OCI-LY7 (cell line): ENCODE results near the gene DARS1. TPM values are rescaled to one million over a fixed set of nuclear protein-coding genes. Genes with fewer than 3 reads are reported as not detected.

Experiments
- BruUV-seq: library from RNA; stranded (reverse); fragments of 400-500 nt; replicated peaks from 2 replicates; lab custom pipeline; 2021; lab: Mats Ljungman, UMichigan
- CTCF ChIA-PET: fragments of 300-600 bp; sonication (Branson Sonifier 250); formaldehyde crosslinking; loops from one replicate; lab custom pipeline; 2022; ENCODE audit warnings: antibody characterized with exemption; ENCODE audit not compliant: unreplicated experiment; lab: Charles Lee
- POLR2A ChIA-PET: fragments of 300-600 bp; sonication (Branson Sonifier 250); formaldehyde crosslinking; loops from one replicate; lab custom pipeline; 2022; ENCODE audit warnings: antibody characterized with exemption; lab: Charles Lee
- DNase-seq: peaks from one replicate; pipeline ENCODE4 v3.0.0-alpha.2; 2015; ENCODE audit warnings: low spot score
- H2AFZ ChIP-seq: fragments of 200-600 bp; sonication (generic), shearing (Covaris generic); 2 replicates; pipeline ENCODE4 v1.6.1; 2014; ENCODE audit warnings: mild to moderate bottlenecking, antibody characterized with exemption, low read length, moderate library complexity
- H3K27ac ChIP-seq: fragments of 200-600 bp; sonication (generic); 2 replicates; pipeline ENCODE4 v1.5.1; 2014; ENCODE audit warnings: mixed run types, low read depth, mild to moderate bottlenecking, moderate library complexity, low read length, inconsistent platforms; ENCODE audit not compliant: poor library complexity, severe bottlenecking
- H3K36me3 ChIP-seq: fragments of 200-600 bp; sonication (generic); 2 replicates; pipeline ENCODE4 v1.6.1; 2014; ENCODE audit warnings: mild to moderate bottlenecking, antibody characterized with exemption, low read length, moderate library complexity, mixed read lengths; ENCODE audit not compliant: insufficient read depth
- H3K4me1 ChIP-seq: fragments of 200-600 bp; sonication (generic); 2 replicates; pipeline ENCODE4 v1.5.1; 2014; ENCODE audit warnings: mild to moderate bottlenecking, low read length; ENCODE audit not compliant: insufficient read depth, poor library complexity, severe bottlenecking
- H3K4me2 ChIP-seq: fragments of 200-600 bp; sonication (generic); 2 replicates; pipeline ENCODE4 v1.6.1; 2014; ENCODE audit warnings: mild to moderate bottlenecking, low read length
- H3K4me3 ChIP-seq: fragments of 200-600 bp; sonication (generic); 2 replicates; pipeline ENCODE4 v1.5.1; 2014; ENCODE audit warnings: mild to moderate bottlenecking, low read depth, low read length; ENCODE audit not compliant: poor library complexity, severe bottlenecking
- H3K79me2 ChIP-seq: fragments of 200-600 bp; sonication (generic); 2 replicates; pipeline ENCODE4 v1.6.1; 2016; ENCODE audit warnings: low read depth, mild to moderate bottlenecking, low read length, moderate library complexity, mixed read lengths; ENCODE audit not compliant: insufficient read depth
- H3K9me2 ChIP-seq: fragments of 200-600 bp; sonication (generic); 2 replicates; pipeline ENCODE4 v1.6.1; 2016; ENCODE audit warnings: mild to moderate bottlenecking, low read length, mixed read lengths; ENCODE audit not compliant: insufficient read depth
- H3K9me3 ChIP-seq: fragments of 200-600 bp; sonication (generic); 2 replicates; pipeline ENCODE4 v1.6.1; 2014; ENCODE audit warnings: mild to moderate bottlenecking, mixed run types, low read length, mixed read lengths
- H4K20me1 ChIP-seq: fragments of 200-600 bp; sonication (generic); 2 replicates; pipeline ENCODE4 v1.6.1; 2014; ENCODE audit warnings: mild to moderate bottlenecking, antibody characterized with exemption, low read length, moderate library complexity, mixed read lengths; ENCODE audit not compliant: insufficient read depth
- CTCF ChIP-seq: fragments of 200-600 bp; sonication (generic); conservative IDR thresholded peaks from 2 replicates; pipeline ENCODE4 v1.5.1; 2014; ENCODE audit warnings: mild to moderate bottlenecking, antibody characterized with exemption, low read length, moderate library complexity, mixed read lengths
- EZH2phosphoT487 ChIP-seq: fragments of 200-600 bp; sonication (generic); IDR thresholded peaks from 2 replicates; pipeline ENCODE4 v1.6.1; 2018; ENCODE audit warnings: low read depth, borderline replicate concordance, mild to moderate bottlenecking, mixed run types, antibody characterized with exemption, low read length, moderate library complexity, mixed read lengths
- intact Hi-C: fragments of 100-400 bp; cut with micrococcal nuclease; formaldehyde crosslinking; loops from one replicate; pipeline ENCODE4 v1.10.0; 2022; ENCODE audit not compliant: unreplicated experiment
- total RNA-seq, 2 experiments: library from RNA; depleted of rRNA in 1 of 2; stranded (reverse); fragments of >200 nt in 1 of 2; shearing (Covaris generic) in 1 of 2; gene quantifications; 2 replicates each; pipeline ENCODE4 v1.2.3, GENCODE V29; 2014 to 2022

The DARS1 gene
- total RNA-seq, 2 experiments from 2014 or later, result 90.5 to 140 TPM

DNA sequence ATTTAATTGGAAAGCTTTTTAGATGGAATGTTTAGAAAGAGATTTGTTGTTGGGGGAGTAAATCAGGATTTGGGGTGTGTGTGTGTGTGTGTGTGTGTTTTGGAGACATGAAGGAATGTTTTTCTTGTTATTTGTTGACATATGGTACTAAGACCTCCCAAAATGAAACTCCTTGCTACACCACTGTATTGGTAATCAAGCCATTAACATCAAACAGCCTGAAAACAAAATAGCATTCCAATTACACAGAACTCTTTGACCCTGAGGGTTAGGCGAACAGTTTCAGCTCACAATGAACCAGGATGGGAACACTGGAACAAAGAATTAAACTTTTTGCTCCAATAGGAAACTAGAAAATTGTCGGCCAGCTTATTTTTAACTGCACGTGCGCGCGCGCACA is 41.7 kb upstream of the DARS1 start:
- CTCF ChIA-PET, result no interaction called here
- no TSS peak for BruUV-seq

GRCh38 chr2:136025057-136025973 is 39.9 kb upstream of the DARS1 start:
- no TSS peak for BruUV-seq
- Histone ChIP-seq H3K4me2 (peak overlapping the region; percentile 27; the same call in 1 of the 2 replicates), H3K36me3 (no peaks in the 10 kb centered on the region), H3K4me3 (no peak overlapping the region), H3K4me1 (peaks cover 22% of the 10 kb centered on the region), H2AFZ (peak overlapping the region; percentile 18; the same call in 1 of the 2 replicates), H3K9me2 (no peaks in the 10 kb centered on the region), H4K20me1 (no peaks in the 10 kb centered on the region), H3K27ac (no peak overlapping the region), H3K9me3 (no peaks in the 10 kb centered on the region), H3K79me2 (no peaks in the 10 kb centered on the region)
- CTCF ChIA-PET, result no interaction called here
- intact Hi-C loops, result no loop called here
- no peak for TF ChIP-seq CTCF
- TF ChIP-seq EZH2phosphoT487, result no peak
- POLR2A ChIA-PET, result interaction anchor here (0.7 to 1.8 kb wide), 2 partner anchors 10 to 20 kb away, joined by 4 to 6 read pairs; no protein-coding TSS in a partner anchor
- DNase-seq, result peak; percentile 56

More for the DNA sequence above, 41.7 kb upstream of the DARS1 start:
- POLR2A ChIA-PET, result interaction anchor here (0.6 to 1.3 kb wide), 4 partner anchors 17 to 216 kb away, joined by 3 to 6 read pairs (median 3); no protein-coding TSS in a partner anchor
- Histone ChIP-seq H2AFZ (no peak overlapping the region), H3K9me2 (no peaks in the 10 kb centered on the region), H3K79me2 (no peaks in the 10 kb centered on the region), H3K27ac (no peak overlapping the region), H4K20me1 (no peaks in the 10 kb centered on the region), H3K4me1 (peaks cover 9% of the 10 kb centered on the region), H3K9me3 (no peaks in the 10 kb centered on the region), H3K36me3 (no peaks in the 10 kb centered on the region), H3K4me3 (no peak overlapping the region), H3K4me2 (no peak overlapping the region)
- no peak for DNase-seq
- intact Hi-C loops, result no loop called here
- TF ChIP-seq EZH2phosphoT487 (no peak), CTCF (no peak)
